GM18519 (cell line): ENCODE data around the gene EXD3.
"Not testable (repeated sequence)": the region's sequence is repeated elsewhere in the genome, so short reads cannot be mapped to it uniquely, and the experiment has no call there.

Experiments
- ATAC-seq: cut with Tn5 transposase; IDR thresholded peaks from one replicate; pipeline ENCODE4 v1.9.1; 2021; ENCODE audit warnings: mild to moderate bottlenecking, moderate library complexity; ENCODE audit not compliant: unreplicated experiment, low FRiP score

EXD3 gene

GRCh38 chr9:137350696-137351584, 72.0 kb downstream of the EXD3 start:
- no peak for ATAC-seq

DNA sequence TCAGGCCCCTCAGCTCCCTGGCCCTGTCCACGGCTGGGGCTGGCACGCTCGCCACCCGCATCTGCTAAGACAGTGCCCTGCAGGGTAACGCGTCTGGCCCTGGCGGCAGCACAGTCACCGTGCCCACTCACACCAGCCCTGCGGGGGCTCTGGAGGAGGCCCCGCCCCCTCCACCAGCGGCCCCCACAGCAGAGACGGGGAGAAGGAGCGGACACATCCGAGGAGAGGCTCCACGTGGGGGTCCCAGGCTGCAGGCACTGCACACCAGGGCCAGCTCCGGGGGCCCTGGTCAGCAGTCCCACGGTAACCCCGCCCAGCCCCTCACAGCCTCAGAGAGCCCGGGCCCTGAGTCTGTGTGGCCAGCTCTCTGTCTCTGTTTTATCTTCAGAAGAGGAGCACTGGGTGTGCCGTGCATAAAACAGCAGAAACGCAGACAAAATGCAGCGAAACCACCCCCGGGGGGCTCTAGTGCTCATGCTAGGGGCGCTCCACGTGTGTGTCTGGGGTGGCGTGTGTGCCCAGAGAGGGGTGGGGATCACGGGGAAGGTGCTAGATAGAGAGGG, 73.4 kb downstream of the EXD3 start:
- ATAC-seq = no peak

- ATAC-seq = no peak
These were observed 74.0 kb downstream of the EXD3 start for GRCh38 chr9:137348769-137349470.

- ATAC-seq = no peak
These were observed 75.0 kb downstream of the EXD3 start for GRCh38 chr9:137347928-137348327.

- ATAC-seq = no peak
These were observed 80.5 kb downstream of the EXD3 start for GRCh38 chr9:137342482-137342881.

DNA sequence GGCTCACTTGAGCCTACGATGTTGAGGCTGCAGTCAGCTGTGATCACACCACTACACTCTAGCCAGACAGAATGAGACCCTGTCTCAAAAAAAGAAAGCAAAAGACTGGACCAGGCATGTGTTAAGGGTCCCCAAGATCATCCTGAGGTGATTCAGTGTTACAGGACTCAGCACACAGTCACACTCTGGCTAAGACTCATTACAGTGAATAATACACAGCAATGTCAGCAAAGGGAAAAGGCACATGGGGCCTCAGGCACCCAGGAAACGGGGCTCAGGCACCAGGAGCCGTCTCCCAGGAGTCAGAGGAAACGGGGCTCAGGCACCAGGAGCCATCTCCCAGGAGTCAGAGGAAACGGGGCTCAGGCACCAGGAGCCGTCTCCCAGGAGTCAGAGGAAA, 81.7 kb downstream of the EXD3 start:
- ATAC-seq = no peak

GRCh38 chr9:137339908-137340462, 83.0 kb downstream of the EXD3 start:
- not testable (repeated sequence) for ATAC-seq

DNA sequence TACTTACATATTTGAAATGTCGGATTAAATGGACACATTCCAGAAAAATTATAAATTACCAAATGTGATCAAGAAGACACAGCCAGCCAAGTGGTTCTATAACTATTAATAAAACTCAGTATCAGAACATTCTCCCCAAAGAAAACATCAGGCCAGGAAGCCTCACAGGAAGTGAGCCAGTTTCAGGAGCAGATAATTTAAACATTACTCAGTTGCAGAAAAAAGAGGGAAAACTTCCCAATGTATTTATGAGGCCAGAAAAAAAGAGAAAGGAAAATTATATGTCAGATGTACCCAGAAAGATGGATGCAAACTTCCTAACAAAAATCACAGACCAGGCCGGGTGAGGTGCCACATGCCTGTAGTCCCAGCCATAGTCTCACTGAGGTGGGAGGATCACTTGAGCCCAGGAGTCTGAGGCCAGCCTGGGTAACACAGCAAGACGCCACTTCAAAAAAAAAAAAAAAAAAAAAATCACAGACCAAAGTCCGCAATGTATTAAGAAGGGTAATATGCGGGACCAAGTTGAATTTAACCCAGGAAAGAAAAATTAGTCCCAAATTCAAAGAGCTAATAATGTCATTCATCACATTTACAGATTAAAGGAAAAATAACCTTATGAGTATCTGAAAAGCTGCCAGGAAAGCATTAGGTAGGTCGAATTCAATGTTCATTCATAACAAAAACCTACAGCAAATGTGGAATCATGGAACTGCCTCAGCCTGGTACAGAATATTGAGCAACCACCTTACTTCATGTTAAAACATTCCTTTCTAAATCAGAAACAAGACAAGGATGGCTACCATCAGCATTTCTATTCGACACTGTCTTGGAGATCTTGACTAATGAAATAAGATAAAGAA, 83.7 kb downstream of the EXD3 start:
- no peak for ATAC-seq

- ATAC-seq = no peak
These were observed 86.2 kb downstream of the EXD3 start for GRCh38 chr9:137336735-137337134.

DNA sequence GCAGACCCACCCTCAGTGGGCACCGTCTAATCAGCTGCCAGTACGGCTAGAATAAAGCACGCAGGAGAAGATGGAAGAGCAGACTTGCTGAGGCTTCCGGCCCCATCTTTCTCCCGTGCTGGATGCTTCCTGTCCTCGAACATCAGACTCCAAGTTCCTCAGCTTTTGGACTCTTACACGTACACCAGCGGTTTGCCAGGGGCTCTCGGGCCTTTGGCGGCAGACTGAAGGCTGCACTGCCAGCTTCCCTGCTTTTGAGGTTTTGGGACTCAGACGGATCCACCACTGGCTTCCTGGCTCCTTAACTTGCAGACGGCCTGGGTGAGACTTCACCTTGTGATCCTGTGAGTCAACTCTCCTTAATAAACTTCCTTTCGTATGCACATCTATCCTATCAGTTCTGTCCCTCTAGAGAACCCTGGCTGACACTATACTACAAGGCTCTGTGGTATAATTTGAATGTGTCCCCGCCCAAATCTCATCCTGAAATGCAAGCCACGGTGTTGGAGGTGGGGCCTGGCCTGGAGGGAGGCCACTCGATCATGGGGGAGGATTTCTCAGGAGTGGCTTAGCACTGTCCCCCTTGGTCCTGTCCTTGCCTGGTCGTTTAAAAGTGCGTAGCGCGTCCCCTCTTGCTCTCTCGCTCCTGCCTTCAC, 89.8 kb downstream of the EXD3 start:
- no peak for ATAC-seq

DNA sequence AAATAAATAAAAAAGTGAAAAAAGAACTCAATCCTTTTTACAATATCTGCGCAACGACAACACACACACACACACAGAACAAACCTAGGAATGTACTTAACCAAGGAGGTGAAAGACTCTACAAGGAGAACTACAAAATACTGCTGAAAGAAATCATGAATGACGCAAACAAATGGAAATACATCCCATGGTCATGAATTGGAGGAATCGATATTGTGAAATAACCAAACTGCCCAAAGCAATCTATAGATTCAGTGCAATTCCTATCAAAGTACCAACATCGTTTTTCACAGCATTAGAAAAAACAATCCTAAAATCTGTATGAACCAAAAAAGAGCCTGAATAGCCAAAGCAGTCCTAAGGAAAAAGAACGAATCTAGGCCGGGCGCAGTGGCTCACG, 91.0 kb downstream of the EXD3 start:
- ATAC-seq = no peak

DNA sequence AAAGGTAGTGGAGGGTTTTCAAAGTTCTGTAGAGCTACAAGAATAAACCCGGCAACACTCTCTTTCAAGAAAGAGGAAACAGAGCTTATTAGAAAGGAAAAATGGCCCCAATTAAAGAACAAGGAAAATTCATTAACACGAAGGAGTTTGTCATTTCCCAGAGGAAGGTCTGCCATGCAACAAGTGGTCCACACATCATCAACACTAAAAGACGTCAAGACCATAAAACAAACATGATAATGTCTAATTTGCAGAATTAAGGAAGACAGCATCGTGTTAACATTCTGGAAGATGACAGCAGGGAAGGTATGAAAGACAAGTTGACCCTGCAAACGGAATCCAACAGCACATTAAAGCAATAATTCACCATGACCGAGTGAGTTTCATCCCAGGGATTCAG, 92.3 kb downstream of the EXD3 start:
- no peak for ATAC-seq

- ATAC-seq = not testable (repeated sequence)
These were observed 93.4 kb downstream of the EXD3 start for GRCh38 chr9:137329590-137329989.

DNA sequence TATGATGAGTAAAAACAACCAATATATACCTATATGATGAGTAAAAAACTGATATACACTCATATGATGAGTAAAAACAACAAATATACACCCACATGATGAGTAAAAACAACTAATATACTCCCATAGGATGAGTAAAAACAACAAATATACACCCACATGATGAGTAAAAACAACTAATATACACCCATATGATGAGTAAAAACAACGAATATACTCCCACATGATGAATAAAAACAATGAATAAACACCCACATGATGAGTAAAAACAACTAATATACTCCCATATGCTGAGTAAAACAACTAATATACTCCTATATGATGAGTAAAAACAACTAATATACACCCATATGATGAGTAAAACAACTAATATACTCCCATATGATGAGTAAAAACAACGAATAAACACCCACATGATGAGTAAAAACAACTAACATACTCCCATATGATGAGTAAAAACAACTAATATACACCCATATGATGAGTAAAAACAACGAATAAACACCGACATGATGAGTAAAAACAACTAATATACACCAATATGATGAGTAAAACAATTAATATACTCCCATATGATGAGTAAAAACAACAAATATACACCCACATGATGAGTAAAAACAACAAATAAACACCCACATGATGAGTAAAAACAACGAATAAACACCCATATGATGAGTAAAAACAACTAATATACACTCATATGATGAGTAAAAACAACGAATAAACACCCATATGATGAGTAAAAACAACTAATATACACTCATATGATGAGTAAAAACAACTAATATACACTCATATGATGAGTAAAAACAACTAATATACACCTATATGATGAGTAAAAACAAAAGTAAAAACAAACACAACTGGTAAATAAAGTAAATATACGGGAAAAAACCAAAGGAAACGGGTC, 95.1 kb downstream of the EXD3 start:
- not testable (repeated sequence) for ATAC-seq

- no peak for ATAC-seq
These were observed 96.4 kb downstream of the EXD3 start for GRCh38 chr9:137326445-137327065.

DNA sequence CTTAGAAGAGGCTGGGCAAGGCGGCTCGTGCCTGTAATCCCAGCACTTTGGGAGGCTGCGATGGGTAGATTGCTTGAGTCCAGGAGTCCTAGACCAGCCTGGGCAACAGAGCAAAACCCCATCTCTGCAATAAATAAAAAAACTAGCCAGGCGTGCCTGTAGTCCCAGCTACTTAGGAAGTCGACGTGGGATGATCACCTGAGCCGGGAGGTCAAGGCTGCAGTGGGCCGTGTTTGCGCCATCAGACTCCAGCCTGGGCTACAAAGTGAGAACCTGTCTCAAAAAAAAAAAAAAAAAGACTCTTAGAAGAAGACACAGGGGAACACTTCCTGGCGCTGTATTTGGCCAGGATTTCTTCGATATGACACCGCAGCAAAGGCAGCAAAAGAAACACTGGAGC, 97.2 kb downstream of the EXD3 start:
- no peak for ATAC-seq

DNA sequence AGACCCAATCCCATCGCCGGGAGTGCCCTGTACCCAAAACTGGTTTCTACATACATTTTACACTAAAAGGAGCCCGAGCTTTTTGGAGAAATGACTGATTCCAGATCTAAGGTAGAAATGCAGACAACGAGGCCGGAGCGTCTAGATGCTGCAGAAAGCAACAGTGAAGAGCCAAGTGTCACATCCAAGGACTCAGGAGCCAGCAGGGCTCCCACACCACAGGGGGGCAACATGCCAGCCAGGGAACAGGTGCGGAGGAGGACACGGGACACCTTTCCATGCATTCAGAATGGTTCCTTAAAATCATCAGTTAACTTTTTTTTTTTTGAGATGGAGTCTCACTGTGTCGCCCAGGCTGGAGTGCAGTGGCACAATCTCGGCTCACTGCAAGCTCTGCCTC, 97.8 kb downstream of the EXD3 start:
- no peak for ATAC-seq
